HepG2 (cell line): ENCODE measurements around the gene KCNK15. TPM values are rescaled to one million over a fixed set of nuclear protein-coding genes. Genes with fewer than 3 reads are reported as not detected.

ENCODE experiments used
- ATAC-seq: fragments of 200-7000 bp; cut with Tn5 transposase; 3 replicates; pipeline ENCODE4 v1.9.1; 2020; ENCODE audit warnings: mild to moderate bottlenecking, moderate library complexity
- BruUV-seq: library from RNA; stranded (reverse); fragments of 400-500 nt; replicated peaks from 2 replicates; lab custom pipeline; 2021; lab: Mats Ljungman, UMichigan
- CTCF ChIA-PET: fragments of 300-600 bp; formaldehyde crosslinking; extraction: SDS; loops from one replicate; lab custom pipeline; 2021; ENCODE audit warnings: low total read pairs, inconsistent platforms, low intra/inter-chr PET ratio; lab: Yijun Ruan, JAX
- POLR2A ChIA-PET: fragments of 350-600 bp; sonication (Branson Sonifier 250); formaldehyde crosslinking; loops from one replicate; lab custom pipeline; 2020; ENCODE audit warnings: antibody characterized with exemption, inconsistent platforms; lab: Yijun Ruan, JAX
- DNase-seq: peaks from one replicate; pipeline ENCODE4 v3.0.0-alpha.2; 2015; ENCODE audit warnings: low spot score
- FAIRE-seq: peaks from 3 replicates; lab custom pipeline; 2011; peaks lifted over from hg19 to GRCh38; lab: Jason Lieb, UNC
- H2AFZ ChIP-seq: one replicate; pipeline ENCODE4 v1.6.1; 2011; ENCODE audit warnings: low read length, inconsistent platforms
- H3K27ac ChIP-seq: fragments of 300-600 bp; 3 replicates; pipeline ENCODE4 v1.8.0; 2011; ENCODE audit warnings: mixed run types, mild to moderate bottlenecking, mixed read lengths, low read length, inconsistent platforms; ENCODE audit not compliant: insufficient read depth; ENCODE audit errors: extremely low read length
- H3K27me3 ChIP-seq, 2 experiments: fragments of 200-600 bp in 1 of 2; 2 replicates in 1 of 2; 3 replicates in 1 of 2; pipeline versions ENCODE4 v1.6.0 to v1.8.0; 2011; ENCODE audit warnings: low read length in 2 of 2, mild to moderate bottlenecking in 2 of 2, moderate library complexity in 2 of 2, inconsistent platforms in 1 of 2; ENCODE audit not compliant: insufficient read depth in 2 of 2, control insufficient read depth in 1 of 2
- H3K36me3 ChIP-seq, 2 experiments: fragments of 200-600 bp in 1 of 2; replicated peaks in 1 of 2; 2 replicates in 1 of 2; 3 replicates in 1 of 2; pipeline versions ENCODE4 v1.5.1 to v1.8.0; 2011; ENCODE audit warnings: low read length in 2 of 2, inconsistent platforms in 1 of 2; ENCODE audit not compliant: insufficient read depth in 2 of 2, control insufficient read depth in 1 of 2
- H3K4me1 ChIP-seq: 2 replicates; pipeline ENCODE4 v1.5.1; 2012; ENCODE audit warnings: low read length, inconsistent platforms; ENCODE audit not compliant: insufficient read depth
- H3K4me2 ChIP-seq: 2 replicates; pipeline ENCODE4 v1.6.0; 2011; ENCODE audit warnings: low read depth, low read length, inconsistent platforms
- H3K4me3 ChIP-seq, 3 experiments: fragments of 200-600 bp in 1 of 3; sonication (generic), shearing (Covaris generic) in 1 of 3; replicated peaks in 1 of 3; 2 replicates each; pipeline ENCODE4 v1.5.1; 2011 to 2016; ENCODE audit warnings: low read length in 3 of 3, inconsistent platforms in 2 of 3, low read depth in 2 of 3, mild to moderate bottlenecking in 2 of 3, control low read depth in 1 of 3, mixed read lengths in 1 of 3; ENCODE audit not compliant: insufficient read depth in 1 of 3
- H3K79me2 ChIP-seq: one replicate; pipeline ENCODE4 v1.6.1; 2011; ENCODE audit warnings: low read length, inconsistent platforms; ENCODE audit not compliant: insufficient read depth
- H3K9ac ChIP-seq: 2 replicates; pipeline ENCODE4 v1.6.0; 2011; ENCODE audit warnings: mild to moderate bottlenecking, low read depth, low read length, inconsistent platforms; ENCODE audit not compliant: insufficient read depth
- H3K9me3 ChIP-seq: 2 replicates; pipeline ENCODE4 v1.5.1; 2012; ENCODE audit warnings: mild to moderate bottlenecking, low read length
- H4K20me1 ChIP-seq: 2 replicates; pipeline ENCODE4 v1.6.0; 2011; ENCODE audit warnings: inconsistent platforms, mild to moderate bottlenecking, low read length, moderate library complexity; ENCODE audit not compliant: insufficient read depth
- BHLHE40 ChIP-seq: IDR thresholded peaks from 2 replicates; pipeline ENCODE4 v1.6.1; 2011; ENCODE audit warnings: low read length, improper control_type of control experiment
- CREB1 ChIP-seq, 2 experiments: fragments of 450-650 bp in 1 of 2; IDR thresholded peaks; 2 replicates each; pipeline ENCODE4 v1.6.1; 2016 to 2017; ENCODE audit warnings: control low read depth in 1 of 2, mild to moderate bottlenecking in 1 of 2, missing compliant biosample characterization in 1 of 2, missing genetic modification characterization in 1 of 2
- ELF1 ChIP-seq: sonication (generic); formaldehyde crosslinking; IDR thresholded peaks from 2 replicates; pipeline ENCODE4 v1.4.0; 2020; ENCODE audit warnings: missing genetic modification reagents
- ETV5 ChIP-seq: IDR thresholded peaks from 2 replicates; pipeline ENCODE4 v1.6.1; 2018; ENCODE audit warnings: missing biosample characterization, missing genetic modification reagents, inconsistent platforms, borderline replicate concordance
- KLF12 ChIP-seq: sonication (generic); formaldehyde crosslinking; IDR thresholded peaks from 2 replicates; pipeline ENCODE4 v1.4.0; 2020; ENCODE audit warnings: missing genetic modification reagents, borderline replicate concordance
- MYC ChIP-seq: sonication (generic); formaldehyde crosslinking; IDR thresholded peaks from 2 replicates; pipeline ENCODE4 v1.9.0; 2021; ENCODE audit warnings: missing genetic modification reagents, borderline replicate concordance
- NFYB ChIP-seq: sonication (generic); formaldehyde crosslinking; IDR thresholded peaks from 2 replicates; pipeline ENCODE4 v1.4.0; 2020; ENCODE audit warnings: missing genetic modification reagents
- RAD51 ChIP-seq: fragments of 450-650 bp; IDR thresholded peaks from 2 replicates; pipeline ENCODE4 v1.6.1; 2016; ENCODE audit warnings: borderline replicate concordance
- TEAD3 ChIP-seq: optimal IDR thresholded peaks from 2 replicates; pipeline ENCODE3; 2016; ENCODE audit warnings: borderline replicate concordance
- ZBTB7B ChIP-seq: sonication (generic); formaldehyde crosslinking; IDR thresholded peaks from 2 replicates; pipeline ENCODE4 v1.4.0; 2020; ENCODE audit warnings: missing genetic modification reagents
- ZFY ChIP-seq: sonication (generic); formaldehyde crosslinking; IDR thresholded peaks from 2 replicates; pipeline ENCODE4 v1.4.0; 2020; ENCODE audit warnings: missing genetic modification reagents
- ZZZ3 ChIP-seq: sonication (generic); formaldehyde crosslinking; IDR thresholded peaks from 2 replicates; pipeline ENCODE4 v1.4.0; 2020; ENCODE audit warnings: missing genetic modification reagents, mild to moderate bottlenecking, borderline replicate concordance
- WGBS: methylation state at CpG from one replicate; pipeline ENCODE4 v1.1.6; 2017; ENCODE audit warnings: low lambda C conversion rate; 5-methylcytosine and 5-hydroxymethylcytosine counted together
- in situ Hi-C: cut with HindIII; loops from 2 replicates; pipeline ENCODE4 v1.10.0; 2017; ENCODE audit warnings: low pct_unique_long_range_greater_than_20kb; ENCODE audit not compliant: extremely low pct_ligation_motif_present
- intact Hi-C: fragments of 100-400 bp; cut with micrococcal nuclease; formaldehyde crosslinking; loops from one replicate; pipeline ENCODE4 v1.10.0; 2022; ENCODE audit not compliant: unreplicated experiment
- polyA plus RNA-seq, 8 experiments: library from polyadenylated mRNA; depleted of rRNA in 3 of 8; stranded (reverse) in 7 of 8; unstranded in 1 of 8; fragments of >200 nt; fragmentation: Illumina TruSeq in 4 of 8; extraction: Trizol in 4 of 8; gene quantifications; 2 replicates each; pipeline versions ENCODE4 v1.2.1 to v1.2.3, GENCODE V29; 2011 to 2016; ENCODE audit warnings: low read depth in 4 of 8, missing spikeins in 1 of 8, mixed read lengths in 1 of 8; ENCODE audit not compliant: insufficient read depth in 1 of 8
- total RNA-seq, 5 experiments: library from RNA; depleted of rRNA; stranded (reverse); fragments of >200 nt; fragmentation: Illumina TruSeq; extraction: Trizol; gene quantifications; 2 replicates each; pipeline ENCODE4 v1.2.3, GENCODE V29; 2016; ENCODE audit warnings: low read depth in 1 of 5
- TF ChIP-seq, protein P1 (sequence below): sonication (generic); formaldehyde crosslinking; IDR thresholded peaks from 2 replicates; pipeline ENCODE4 v1.4.0; 2020; ENCODE audit warnings: missing genetic modification reagents, borderline replicate concordance
- TF ChIP-seq, protein P2 (sequence below), 2 experiments: sonication (generic) in 1 of 2; formaldehyde crosslinking in 1 of 2; IDR thresholded peaks; 2 replicates each; pipeline versions ENCODE4 v1.5.1 to v1.6.1; 2011 to 2020; ENCODE audit warnings: borderline replicate concordance in 1 of 2, low read depth in 1 of 2, low read length in 1 of 2, mild to moderate bottlenecking in 1 of 2, missing genetic modification reagents in 1 of 2, moderate library complexity in 1 of 2
- TF ChIP-seq, protein P3 (sequence below): IDR thresholded peaks from 2 replicates; pipeline ENCODE4 v1.6.1; 2016; ENCODE audit warnings: missing compliant biosample characterization, missing genetic modification reagents, borderline replicate concordance

Gene KCNK15
- total and polyA plus RNA-seq, 2 of the 13 experiments (the other 11 are each of a cell fraction or from before 2014, with no cell fraction given) = 0.03 TPM; not detected in 1

GRCh38 chr20:44738813-44739477, 6.7 kb upstream of the KCNK15 start:
- Histone ChIP-seq H4K20me1 (no peaks in the 10 kb centered on the region), H3K4me3 (no peak overlapping the region), H3K79me2 (no peaks in the 10 kb centered on the region), H3K4me2 (no peak overlapping the region; the same call in 1 of the 2 replicates), H3K27me3 (peaks cover 3 to 20% of the 10 kb centered on the region in 2 experiments; a peak in 3 of 5 replicates), H2AFZ (no peak overlapping the region), H3K9me3 (peaks cover 8% of the 10 kb centered on the region), H3K27ac (no peak overlapping the region), H3K4me1 (peaks cover 14% of the 10 kb centered on the region), H3K36me3 (no peaks in the 10 kb centered on the region), H3K9ac (no peak overlapping the region)
- DNase-seq = peak; percentile 89
- POLR2A ChIA-PET = interaction anchor here (0.9 kb wide), 1 partner anchor 171 kb away, joined by 3 read pairs; the partner anchor contains the start of gene PABPC1L
- no TSS peak for BruUV-seq
- peak; percentile 92 for FAIRE-seq
- CTCF ChIA-PET = no interaction called here
- peak; percentile 73 for ATAC-seq
- WGBS = 50% methylated on average over 7 of the region's 7 CpGs
- in situ Hi-C loops (no loop called here), intact Hi-C loops (no loop called here)
- TF ChIP-seq RAD51 (peak; percentile 42; the same call in 1 of the 2 replicates), ELF1 (CRISPR knock-in tag) (peak; percentile 75; the same call in 1 of the 2 replicates), KLF12 (CRISPR knock-in tag) (no peak), ZZZ3 (no peak), NFYB (CRISPR knock-in tag) (peak; percentile 86), ZFY (CRISPR knock-in tag) (peak; percentile 68), MYC (peak; percentile 32; the same call in 1 of the 2 replicates), CREB1 (IDR thresholded peaks at IDR 0.05) (peak; percentile 50), CREB1 (CRISPR knock-in tag; IDR thresholded peaks at IDR 0.05) (no peak), ETV5 (0 out of 2 replicates have a peak, but pooled peaks have one; percentile 22), BHLHE40 (no peak), ZBTB7B (CRISPR knock-in tag) (no peak), TEAD3 (peak; percentile 78)
- TF ChIP-seq, protein P1, sequence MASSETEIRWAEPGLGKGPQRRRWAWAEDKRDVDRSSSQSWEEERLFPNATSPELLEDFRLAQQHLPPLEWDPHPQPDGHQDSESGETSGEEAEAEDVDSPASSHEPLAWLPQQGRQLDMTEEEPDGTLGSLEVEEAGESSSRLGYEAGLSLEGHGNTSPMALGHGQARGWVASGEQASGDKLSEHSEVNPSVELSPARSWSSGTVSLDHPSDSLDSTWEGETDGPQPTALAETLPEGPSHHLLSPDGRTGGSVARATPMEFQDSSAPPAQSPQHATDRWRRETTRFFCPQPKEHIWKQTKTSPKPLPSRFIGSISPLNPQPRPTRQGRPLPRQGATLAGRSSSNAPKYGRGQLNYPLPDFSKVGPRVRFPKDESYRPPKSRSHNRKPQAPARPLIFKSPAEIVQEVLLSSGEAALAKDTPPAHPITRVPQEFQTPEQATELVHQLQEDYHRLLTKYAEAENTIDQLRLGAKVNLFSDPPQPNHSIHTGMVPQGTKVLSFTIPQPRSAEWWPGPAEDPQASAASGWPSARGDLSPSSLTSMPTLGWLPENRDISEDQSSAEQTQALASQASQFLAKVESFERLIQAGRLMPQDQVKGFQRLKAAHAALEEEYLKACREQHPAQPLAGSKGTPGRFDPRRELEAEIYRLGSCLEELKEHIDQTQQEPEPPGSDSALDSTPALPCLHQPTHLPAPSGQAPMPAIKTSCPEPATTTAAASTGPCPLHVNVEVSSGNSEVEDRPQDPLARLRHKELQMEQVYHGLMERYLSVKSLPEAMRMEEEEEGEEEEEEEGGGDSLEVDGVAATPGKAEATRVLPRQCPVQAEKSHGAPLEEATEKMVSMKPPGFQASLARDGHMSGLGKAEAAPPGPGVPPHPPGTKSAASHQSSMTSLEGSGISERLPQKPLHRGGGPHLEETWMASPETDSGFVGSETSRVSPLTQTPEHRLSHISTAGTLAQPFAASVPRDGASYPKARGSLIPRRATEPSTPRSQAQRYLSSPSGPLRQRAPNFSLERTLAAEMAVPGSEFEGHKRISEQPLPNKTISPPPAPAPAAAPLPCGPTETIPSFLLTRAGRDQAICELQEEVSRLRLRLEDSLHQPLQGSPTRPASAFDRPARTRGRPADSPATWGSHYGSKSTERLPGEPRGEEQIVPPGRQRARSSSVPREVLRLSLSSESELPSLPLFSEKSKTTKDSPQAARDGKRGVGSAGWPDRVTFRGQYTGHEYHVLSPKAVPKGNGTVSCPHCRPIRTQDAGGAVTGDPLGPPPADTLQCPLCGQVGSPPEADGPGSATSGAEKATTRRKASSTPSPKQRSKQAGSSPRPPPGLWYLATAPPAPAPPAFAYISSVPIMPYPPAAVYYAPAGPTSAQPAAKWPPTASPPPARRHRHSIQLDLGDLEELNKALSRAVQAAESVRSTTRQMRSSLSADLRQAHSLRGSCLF = no peak
- TF ChIP-seq, protein P2, sequence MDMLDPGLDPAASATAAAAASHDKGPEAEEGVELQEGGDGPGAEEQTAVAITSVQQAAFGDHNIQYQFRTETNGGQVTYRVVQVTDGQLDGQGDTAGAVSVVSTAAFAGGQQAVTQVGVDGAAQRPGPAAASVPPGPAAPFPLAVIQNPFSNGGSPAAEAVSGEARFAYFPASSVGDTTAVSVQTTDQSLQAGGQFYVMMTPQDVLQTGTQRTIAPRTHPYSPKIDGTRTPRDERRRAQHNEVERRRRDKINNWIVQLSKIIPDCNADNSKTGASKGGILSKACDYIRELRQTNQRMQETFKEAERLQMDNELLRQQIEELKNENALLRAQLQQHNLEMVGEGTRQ (IDR thresholded peaks at IDR 0.05; ENCODE audit: low read depth, low read length) = peak; percentile 89
- TF ChIP-seq, protein P2 (CRISPR knock-in tag; IDR thresholded peaks at IDR 0.05; ENCODE audit: borderline replicate concordance) = peak; percentile 92; the same call in 1 of the 2 replicates
- TF ChIP-seq, protein P3, sequence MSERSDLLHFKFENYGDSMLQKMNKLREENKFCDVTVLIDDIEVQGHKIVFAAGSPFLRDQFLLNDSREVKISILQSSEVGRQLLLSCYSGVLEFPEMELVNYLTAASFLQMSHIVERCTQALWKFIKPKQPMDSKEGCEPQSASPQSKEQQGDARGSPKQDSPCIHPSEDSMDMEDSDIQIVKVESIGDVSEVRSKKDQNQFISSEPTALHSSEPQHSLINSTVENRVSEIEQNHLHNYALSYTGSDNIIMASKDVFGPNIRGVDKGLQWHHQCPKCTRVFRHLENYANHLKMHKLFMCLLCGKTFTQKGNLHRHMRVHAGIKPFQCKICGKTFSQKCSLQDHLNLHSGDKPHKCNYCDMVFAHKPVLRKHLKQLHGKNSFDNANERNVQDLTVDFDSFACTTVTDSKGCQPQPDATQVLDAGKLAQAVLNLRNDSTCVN (CRISPR knock-in tag) = 0 out of 2 replicates have a peak, but pooled peaks have one; percentile 32
